ENCODE results near the gene BCAN.

The BCAN gene

DNA sequence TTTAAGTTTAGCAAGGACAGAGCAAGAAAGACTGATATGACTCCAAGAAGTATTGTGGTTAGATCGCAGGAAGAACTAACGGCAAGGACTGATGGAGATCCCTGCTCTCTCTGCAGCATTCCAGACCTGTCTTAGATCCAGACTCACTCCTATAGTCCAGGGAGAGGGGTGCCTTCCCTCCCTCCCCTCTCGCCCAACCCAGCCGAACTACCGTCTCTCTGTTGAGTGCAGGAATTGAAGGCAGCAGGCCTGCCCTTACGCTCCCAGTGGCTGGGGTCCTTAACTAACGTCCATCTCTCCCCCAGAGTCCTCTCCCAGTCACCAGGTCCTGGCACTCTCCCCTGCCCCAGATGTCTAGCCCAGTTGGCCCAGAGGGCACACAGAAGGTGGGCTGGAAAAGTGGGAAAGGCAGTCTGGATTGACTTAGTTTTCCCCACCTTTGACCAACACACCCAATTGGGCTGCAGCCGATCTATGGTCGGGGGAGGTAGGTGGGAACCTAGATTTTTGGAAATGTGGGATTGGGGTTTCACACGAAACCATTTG, 62.3 kb downstream of the BCAN start:
- DNase-seq: no peak

DNA sequence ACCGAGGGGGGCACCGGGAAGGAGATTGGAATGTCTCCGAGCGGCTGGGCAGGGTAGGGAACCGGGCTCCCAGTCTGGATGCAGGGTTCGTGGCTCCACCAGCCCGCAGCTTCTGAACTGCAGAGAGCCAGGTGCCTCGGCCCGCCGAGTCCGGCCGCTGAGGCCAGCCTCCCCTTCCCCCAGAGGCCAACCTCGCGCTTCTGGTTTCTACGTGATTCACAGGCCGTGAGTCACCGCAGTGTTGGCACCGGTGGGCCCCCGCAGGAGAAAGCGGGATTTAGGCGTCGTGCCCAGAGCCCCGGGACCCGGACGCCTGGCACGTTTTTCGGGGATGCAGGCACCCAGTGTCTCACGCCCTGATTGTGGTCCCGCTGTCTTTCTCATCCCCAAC, 63.0 kb downstream of the BCAN start:
- peak; percentile 56 to 58 for DNase-seq

DNA sequence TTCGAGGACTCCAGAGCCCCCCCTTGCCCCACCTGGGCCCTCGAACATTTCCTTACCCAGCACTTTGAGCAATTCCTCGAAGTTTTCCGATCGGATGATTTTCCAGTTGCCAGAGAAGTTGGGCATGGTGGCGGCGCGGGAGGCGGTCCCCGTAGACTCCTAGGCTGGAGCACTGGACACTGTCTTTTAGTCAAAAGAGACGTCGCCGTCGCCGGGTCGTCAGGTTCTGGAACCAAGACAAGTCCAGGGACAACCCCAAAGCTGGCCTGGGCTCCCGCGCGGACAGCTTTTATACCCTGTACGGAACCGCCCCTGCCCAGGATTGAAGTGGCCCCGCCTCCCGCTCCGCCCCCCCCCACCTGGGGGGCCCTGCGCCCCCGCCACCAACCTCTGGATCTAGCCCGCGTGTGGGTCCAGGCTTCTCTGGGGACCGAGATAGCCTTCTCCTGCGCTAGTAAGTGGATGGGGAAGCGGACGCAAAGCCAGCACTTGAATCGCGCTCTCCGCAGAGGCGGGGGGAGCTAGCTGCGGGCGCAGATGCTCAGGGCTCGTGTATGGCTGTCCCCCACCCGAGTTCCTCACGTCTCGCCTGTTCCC, 63.5 kb downstream of the BCAN start, which contains the start of gene CRABP2:
Gene CRABP2 (minus strand): TSS at position 263 of the 597 bp plus-strand sequence. CDS start 137 bp downstream, at position 126.
- peak; percentile 30 to 43 for DNase-seq

DNA sequence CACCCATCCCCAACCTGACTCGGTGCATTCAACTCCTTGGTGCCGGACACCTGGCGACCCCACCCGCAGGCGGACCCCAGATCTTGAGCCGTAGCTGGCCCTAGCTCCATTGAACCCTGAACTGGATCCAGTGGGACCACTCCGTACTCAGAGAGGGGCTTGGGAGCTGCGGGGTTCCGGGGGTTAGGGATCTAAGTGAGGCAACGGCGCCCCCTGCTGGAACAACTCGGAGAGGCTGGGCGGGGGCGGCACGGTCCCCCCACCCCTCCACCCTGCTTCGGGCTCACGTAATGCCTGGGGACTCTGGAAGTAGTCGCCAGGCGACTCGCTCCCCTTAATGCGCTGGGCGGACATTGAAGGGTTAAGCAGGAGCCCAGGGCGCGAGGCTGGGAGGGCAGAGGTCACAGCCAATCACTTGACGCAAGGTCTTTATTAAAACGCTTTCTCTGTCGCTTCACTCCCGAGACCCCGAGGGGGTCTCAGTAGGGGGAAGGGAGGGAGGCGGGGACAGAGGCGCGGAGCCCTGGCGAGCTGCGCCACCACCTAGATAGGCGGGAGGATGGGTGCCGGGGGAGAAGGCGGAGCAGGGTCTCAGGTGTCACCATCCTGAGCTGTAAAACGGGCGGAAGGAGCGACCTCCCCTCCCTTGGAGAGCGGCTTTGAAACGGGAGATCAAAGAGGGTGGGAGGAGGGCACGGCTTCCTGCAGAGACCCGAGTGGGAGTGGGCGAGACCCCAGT, 64.2 kb downstream of the BCAN start:
- DNase-seq: peak; percentile 80

DNA sequence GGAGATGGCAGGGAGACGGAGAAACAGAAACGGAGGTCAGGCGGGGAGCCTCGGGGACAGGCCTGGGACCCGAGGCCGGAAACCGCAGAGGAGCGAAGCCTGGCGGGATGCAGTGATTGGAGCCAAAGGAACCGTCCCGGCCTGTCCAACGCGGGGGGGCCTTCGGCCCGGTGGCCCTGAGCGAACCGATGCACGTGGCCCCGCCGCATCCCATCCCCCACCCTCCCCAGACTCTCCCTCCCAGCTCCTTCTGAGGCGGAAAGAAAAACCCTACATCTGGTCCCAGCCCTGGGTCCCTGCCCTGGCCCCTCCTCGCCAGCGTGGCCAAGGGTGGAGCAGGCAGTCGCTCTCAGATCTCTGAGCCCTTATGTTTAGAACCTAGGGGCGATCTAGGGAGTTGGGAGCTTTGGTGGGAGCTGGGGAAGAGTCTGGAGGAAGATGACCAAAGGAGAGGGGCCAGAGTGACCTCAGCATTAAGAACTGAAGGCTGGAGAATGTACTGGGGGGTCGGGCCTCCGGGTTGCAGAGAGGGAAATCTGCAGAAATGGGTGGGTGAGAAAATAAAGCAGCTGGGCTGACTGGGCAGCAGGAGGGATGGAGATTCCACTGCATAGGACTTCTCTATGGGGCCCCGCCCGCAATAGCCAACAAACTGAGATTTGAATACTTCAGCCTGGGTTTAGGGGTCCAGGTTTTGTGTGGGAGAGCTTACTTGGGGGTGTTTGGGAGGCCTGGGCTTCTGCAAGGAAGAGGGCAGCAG, 64.9 kb downstream of the BCAN start:
- DNase-seq: peak; percentile 27 to 31

DNA sequence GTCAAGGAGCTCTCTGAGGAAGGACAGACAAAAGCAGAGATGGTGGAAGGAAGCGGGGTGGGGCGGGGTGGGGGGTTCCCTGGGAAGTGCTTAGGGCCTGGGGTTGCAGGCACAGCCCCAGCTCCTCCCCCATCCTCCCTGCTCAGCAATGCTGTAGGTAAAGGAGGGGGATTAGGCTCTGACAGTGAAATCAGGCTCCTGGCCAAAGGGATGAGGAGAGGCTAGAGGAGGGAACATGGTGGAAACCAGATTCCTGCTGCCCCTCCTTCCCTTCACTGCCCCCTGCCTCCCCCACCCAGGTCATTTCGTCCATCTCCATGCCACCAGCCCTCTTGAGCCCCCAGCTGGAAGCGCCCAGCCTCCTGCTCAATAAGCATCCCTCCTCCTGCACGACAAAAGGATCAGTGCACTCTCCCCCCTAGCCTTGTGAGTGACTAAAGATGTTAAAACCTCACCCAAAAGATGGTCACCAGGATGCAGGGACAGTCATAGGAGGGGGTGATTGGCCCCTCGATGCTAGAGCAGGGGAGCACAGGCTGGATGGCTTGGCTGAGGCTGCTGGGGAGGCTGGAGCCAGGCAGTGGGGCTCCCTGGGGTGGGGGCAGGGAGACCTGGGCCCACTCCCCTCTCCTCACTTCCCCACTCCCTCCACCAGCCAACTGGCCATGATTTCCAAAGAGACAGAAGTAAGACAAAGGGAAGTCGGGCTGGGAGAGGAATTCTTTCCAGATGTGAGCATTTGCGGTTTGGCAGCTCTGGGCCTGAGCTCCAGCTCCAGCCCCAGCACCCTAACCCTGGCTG, 65.7 kb downstream of the BCAN start:
- no peak for DNase-seq

DNA sequence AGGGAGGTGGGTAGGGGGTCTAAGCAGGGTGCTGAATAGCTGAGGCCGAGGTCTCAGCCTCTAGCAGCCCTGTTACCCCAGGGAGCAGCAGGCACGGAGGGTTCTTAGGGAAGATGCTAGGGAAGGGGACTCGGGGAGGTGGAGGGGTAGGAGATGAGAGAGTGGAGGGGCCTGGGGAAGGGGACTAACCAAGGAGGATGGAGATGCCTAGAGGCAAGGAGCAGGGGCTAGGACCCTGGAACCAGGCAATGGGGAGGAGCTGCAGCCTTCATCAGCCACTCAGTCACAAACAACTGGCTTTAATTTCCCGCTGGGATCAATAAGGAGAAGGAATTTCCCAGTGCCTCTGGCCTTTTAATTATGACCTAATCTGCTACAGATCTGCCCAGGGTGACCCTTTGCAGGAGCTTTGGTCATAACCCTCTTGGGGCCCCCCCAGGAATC, 66.3 kb downstream of the BCAN start:
- DNase-seq: no peak

DNA sequence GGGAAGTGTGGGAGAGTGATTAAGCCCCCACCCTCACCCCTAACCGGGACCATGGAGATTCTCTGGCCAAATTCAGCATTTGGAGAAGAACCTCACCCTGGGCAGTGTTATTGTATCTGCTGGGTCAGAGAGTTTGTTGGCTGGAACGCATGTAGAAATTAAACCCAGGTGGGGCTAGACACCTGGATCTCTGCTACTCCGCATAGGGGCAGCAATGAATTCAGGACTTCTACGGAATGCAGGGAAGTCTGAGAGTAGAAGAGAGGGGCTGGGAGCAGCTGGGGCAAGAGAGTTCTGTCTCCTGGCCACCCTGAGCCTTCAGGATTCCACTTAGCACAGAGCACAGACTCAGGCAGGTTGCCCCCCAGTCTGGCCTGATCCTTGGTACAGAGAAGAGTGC, 67.1 kb downstream of the BCAN start:
- no peak for DNase-seq
